ENCODE measurements around the gene ANKRD11. TPM values are rescaled to one million over a fixed set of nuclear protein-coding genes. Genes with fewer than 3 reads are reported as not detected.

Gene ANKRD11
- total and polyA plus RNA-seq, 2 donors (not counting 3 experiments of a cell fraction or from before 2014, with no cell fraction given) = 55.8 to 191 TPM

DNA sequence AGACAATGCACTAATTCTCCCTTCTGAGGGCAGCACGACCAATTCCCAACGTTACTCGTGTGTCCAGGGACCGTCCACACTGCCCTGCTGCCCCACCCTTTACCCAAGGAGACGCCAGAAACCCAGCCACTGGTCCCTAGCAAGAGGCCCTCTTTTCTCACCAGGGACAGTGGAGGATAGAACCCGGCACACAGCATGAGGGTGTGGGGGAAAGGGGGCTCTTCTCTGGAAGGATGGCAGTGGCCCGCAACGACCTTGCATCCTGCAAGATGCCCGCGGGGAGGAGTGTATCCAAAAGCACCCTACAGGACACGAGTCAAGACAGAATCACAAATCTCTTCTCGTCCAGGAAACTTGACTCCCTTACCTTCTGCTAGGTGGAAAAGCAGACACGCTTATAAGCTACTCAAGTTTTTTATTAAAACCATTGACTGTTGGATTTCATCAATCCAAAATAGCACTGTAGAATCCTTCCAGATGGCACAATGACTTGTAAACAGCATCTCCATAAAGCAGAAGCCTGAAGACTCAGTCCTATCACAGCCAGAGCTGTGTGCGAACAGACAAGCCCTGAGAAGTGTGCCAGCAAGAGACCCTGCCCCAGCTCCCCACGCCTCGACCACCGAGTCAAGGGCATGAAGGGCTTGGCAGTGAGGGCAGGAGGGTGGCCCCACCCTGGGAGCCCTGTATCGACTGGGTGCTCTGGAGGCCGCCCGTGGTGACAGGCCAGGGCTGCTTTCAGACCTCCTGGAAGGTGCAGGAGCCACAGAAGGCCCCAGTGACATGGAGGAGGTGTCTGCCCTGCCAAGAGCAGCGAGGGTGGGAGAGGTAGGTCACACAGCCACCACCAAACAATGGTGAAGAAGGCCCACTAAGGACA lies 103.8 kb downstream of the ANKRD11 start:
- no peak overlapping the region for H3K4me3 ChIP-seq (replicated peaks in 1 of 3; ENCODE audit: insufficient read depth in 1 of 3, low read depth in 1 of 3, low read length in 3 of 3)
- BruUV-seq (replicated peaks) = no TSS peak
- no peaks in the 10 kb centered on the region for H3K9me1 ChIP-seq (replicated peaks; ENCODE audit: control insufficient read depth, extremely low read depth, insufficient read depth, low read length)
- no peak for DNase-seq (ENCODE audit: low read depth, low spot score)
- intact Hi-C loops (cut with micrococcal nuclease) = no loop called here
- peaks cover 93% of the 10 kb centered on the region for H3K79me2 ChIP-seq (ENCODE audit: control insufficient read depth, insufficient read depth, low read length)
- CTCF ChIA-PET = interaction anchor here (1.8 kb wide), 1 partner anchor 24 kb away, joined by 4 read pairs; no protein-coding TSS in a partner anchor
- H3K9ac ChIP-seq (replicated peaks; ENCODE audit: extremely low read depth, insufficient read depth, low read length) = no peak overlapping the region
- no peak for FAIRE-seq
- TF ChIP-seq FOS (IDR thresholded peaks at IDR 0.05; ENCODE audit: borderline replicate concordance, insufficient read depth, low read length) (no peak), GATA2 (IDR thresholded peaks at IDR 0.05; ENCODE audit: insufficient read depth, insufficient read length, low read depth, low read length) (no peak)
- TF ChIP-seq, protein P1, sequence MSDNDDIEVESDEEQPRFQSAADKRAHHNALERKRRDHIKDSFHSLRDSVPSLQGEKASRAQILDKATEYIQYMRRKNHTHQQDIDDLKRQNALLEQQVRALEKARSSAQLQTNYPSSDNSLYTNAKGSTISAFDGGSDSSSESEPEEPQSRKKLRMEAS (IDR thresholded peaks at IDR 0.05; ENCODE audit: insufficient read depth, insufficient read length) = no peak
- H3K27ac ChIP-seq (ENCODE audit: insufficient read depth, low read depth, low read length) = no peak overlapping the region
- H4K20me1 ChIP-seq (replicated peaks; ENCODE audit: control insufficient read depth, extremely low read depth, insufficient read depth, low read length) = peaks cover 2% of the 10 kb centered on the region
- peaks cover 13% of the 10 kb centered on the region for H3K4me1 ChIP-seq (ENCODE audit: control insufficient read depth, extremely low read depth, insufficient read depth, low read length)
- no peaks in the 10 kb centered on the region for H3K9me3 ChIP-seq (replicated peaks; ENCODE audit: control insufficient read depth, insufficient read depth, low read length)
- dilution Hi-C loops (cut with MboI; ENCODE audit: extremely low pct_ligation_motif_present, low sequenced_read_pairs) = no loop called here
- POLR2A ChIA-PET = no interaction called here
- no peak overlapping the region for H2AFZ ChIP-seq (ENCODE audit: low read depth, low read length)
- H3K27me3 ChIP-seq (ENCODE audit: control insufficient read depth in 2 of 2, insufficient read depth in 2 of 2, low read length in 2 of 2) = no peaks in the 10 kb centered on the region
- no peak overlapping the region for H3K4me2 ChIP-seq (ENCODE audit: insufficient read depth, low read length)
- H3K36me3 ChIP-seq (ENCODE audit: control insufficient read depth in 2 of 2, extremely low read depth in 1 of 2, insufficient read depth in 2 of 2, low read length in 2 of 2) = no peaks in the 10 kb centered on the region

DNA sequence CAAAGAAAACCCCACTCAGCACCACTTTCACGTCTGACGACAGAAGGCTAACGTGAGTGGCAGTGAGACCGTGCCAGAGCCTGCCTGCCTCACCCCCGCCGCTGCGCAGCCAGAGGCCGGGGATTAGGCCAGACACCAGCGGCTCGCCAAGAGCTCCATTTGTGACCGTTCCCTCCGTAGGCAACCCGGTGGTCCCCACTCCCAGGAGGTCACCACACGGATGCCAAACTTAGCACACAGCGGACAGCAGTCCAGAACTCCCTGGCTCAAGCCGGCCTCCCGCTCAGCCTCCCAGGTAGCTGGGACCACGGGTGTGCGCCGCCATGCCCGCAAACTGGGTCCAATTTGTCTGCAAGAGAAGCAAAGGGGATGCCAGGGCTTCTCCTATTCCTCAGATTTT lies 104.6 kb downstream of the ANKRD11 start:
- H3K79me2 ChIP-seq (ENCODE audit: control insufficient read depth, insufficient read depth, low read length) = peaks cover 95% of the 10 kb centered on the region
- no peak overlapping the region for H2AFZ ChIP-seq (ENCODE audit: low read depth, low read length)
- peaks cover 13% of the 10 kb centered on the region for H3K4me1 ChIP-seq (ENCODE audit: control insufficient read depth, extremely low read depth, insufficient read depth, low read length)
- DNase-seq (ENCODE audit: low read depth, low spot score) (no peak), FAIRE-seq (no peak)
- CTCF ChIA-PET = interaction anchor here (1.8 kb wide), 1 partner anchor 25 kb away, joined by 4 read pairs; no protein-coding TSS in a partner anchor
- H4K20me1 ChIP-seq (replicated peaks; ENCODE audit: control insufficient read depth, extremely low read depth, insufficient read depth, low read length) = peaks cover 2% of the 10 kb centered on the region
- no peak overlapping the region for H3K9ac ChIP-seq (replicated peaks; ENCODE audit: extremely low read depth, insufficient read depth, low read length)
- intact Hi-C loops (cut with micrococcal nuclease) = no loop called here
- H3K27me3 ChIP-seq (ENCODE audit: control insufficient read depth in 2 of 2, insufficient read depth in 2 of 2, low read length in 2 of 2) = no peaks in the 10 kb centered on the region
- H3K9me1 ChIP-seq (replicated peaks; ENCODE audit: control insufficient read depth, extremely low read depth, insufficient read depth, low read length) = no peaks in the 10 kb centered on the region
- no TSS peak for BruUV-seq (replicated peaks)
- dilution Hi-C loops (cut with MboI; ENCODE audit: extremely low pct_ligation_motif_present, low sequenced_read_pairs) = no loop called here
- no peaks in the 10 kb centered on the region for H3K36me3 ChIP-seq (ENCODE audit: control insufficient read depth in 2 of 2, extremely low read depth in 1 of 2, insufficient read depth in 2 of 2, low read length in 2 of 2)
- POLR2A ChIA-PET = no interaction called here
- TF ChIP-seq JUN (IDR thresholded peaks at IDR 0.05; ENCODE audit: borderline replicate concordance, insufficient read depth, insufficient read length, low read depth) = no peak
- TF ChIP-seq EZH2 (IDR thresholded peaks at IDR 0.05; ENCODE audit: borderline replicate concordance, low read depth, low read length, severe bottlenecking) = no peak
- TF ChIP-seq, protein P1 (IDR thresholded peaks at IDR 0.05; ENCODE audit: insufficient read depth, insufficient read length) = no peak
- TF ChIP-seq MYC (IDR thresholded peaks at IDR 0.05; ENCODE audit: low read depth, low read length) = no peak
- no peak for TF ChIP-seq GATA2 (IDR thresholded peaks at IDR 0.05; ENCODE audit: insufficient read depth, insufficient read length, low read depth, low read length)
- TF ChIP-seq, protein P2, sequence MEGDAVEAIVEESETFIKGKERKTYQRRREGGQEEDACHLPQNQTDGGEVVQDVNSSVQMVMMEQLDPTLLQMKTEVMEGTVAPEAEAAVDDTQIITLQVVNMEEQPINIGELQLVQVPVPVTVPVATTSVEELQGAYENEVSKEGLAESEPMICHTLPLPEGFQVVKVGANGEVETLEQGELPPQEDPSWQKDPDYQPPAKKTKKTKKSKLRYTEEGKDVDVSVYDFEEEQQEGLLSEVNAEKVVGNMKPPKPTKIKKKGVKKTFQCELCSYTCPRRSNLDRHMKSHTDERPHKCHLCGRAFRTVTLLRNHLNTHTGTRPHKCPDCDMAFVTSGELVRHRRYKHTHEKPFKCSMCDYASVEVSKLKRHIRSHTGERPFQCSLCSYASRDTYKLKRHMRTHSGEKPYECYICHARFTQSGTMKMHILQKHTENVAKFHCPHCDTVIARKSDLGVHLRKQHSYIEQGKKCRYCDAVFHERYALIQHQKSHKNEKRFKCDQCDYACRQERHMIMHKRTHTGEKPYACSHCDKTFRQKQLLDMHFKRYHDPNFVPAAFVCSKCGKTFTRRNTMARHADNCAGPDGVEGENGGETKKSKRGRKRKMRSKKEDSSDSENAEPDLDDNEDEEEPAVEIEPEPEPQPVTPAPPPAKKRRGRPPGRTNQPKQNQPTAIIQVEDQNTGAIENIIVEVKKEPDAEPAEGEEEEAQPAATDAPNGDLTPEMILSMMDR (IDR thresholded peaks at IDR 0.05; ENCODE audit: extremely low read depth in 1 of 2, insufficient read depth in 1 of 2, low read depth in 1 of 2, low read length in 2 of 2) = no peak
- no peak for TF ChIP-seq POLR2AphosphoS5 (IDR thresholded peaks at IDR 0.05; ENCODE audit: insufficient read depth, low read depth, low read length)
- no peak for TF ChIP-seq POLR2A (IDR thresholded peaks at IDR 0.05; ENCODE audit: low read depth, low read length)
- TF ChIP-seq FOS (IDR thresholded peaks at IDR 0.05; ENCODE audit: borderline replicate concordance, insufficient read depth, low read length) = no peak
- H3K4me2 ChIP-seq (ENCODE audit: insufficient read depth, low read length) = no peak overlapping the region
- no peak overlapping the region for H3K4me3 ChIP-seq (replicated peaks in 1 of 3; ENCODE audit: insufficient read depth in 1 of 3, low read depth in 1 of 3, low read length in 3 of 3)
- no peaks in the 10 kb centered on the region for H3K9me3 ChIP-seq (replicated peaks; ENCODE audit: control insufficient read depth, insufficient read depth, low read length)
- no peak overlapping the region for H3K27ac ChIP-seq (ENCODE audit: insufficient read depth, low read depth, low read length)
